Measurements from ENCODE around the gene ZBTB7A.

ZBTB7A gene

DNA sequence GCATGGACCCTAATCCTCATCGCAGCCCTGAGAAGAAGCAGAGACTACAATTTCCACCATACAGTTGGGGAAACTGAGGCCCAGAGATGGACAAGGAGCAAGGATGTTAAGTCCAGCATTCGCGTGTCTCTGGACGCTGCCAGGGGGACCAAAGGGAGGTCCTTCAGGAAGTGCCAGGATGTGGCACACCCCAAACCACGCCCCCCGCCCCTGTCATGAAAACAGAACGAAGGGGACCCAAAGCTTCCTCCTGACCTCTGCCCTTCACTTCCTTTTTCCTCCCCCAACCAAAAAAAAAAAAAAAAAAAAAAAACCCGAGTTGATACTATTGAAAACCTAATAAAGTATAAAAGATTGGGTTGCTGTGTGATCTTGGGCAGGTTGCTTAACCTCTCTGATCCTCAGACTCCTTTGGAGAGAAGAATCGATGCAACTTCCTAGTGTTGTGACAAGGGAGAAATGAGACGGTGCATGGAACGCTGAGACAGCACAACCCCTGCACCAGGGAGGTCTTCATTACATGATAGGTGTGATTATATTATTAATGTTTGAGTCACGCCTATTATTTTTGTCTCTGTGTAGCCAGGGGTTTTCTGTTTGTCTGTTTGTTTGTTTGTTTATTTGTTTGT is 2.7 kb upstream of the ZBTB7A start:
- in situ Hi-C loops (cut with MboI; ENCODE audit: low sequenced_read_pairs), result no loop called here

- in situ Hi-C loops (cut with MboI; ENCODE audit: low sequenced_read_pairs), result no loop called here
Measured at GRCh38 chr19:4068047-4068966, 1.6 kb upstream of the ZBTB7A start.

GRCh38 chr19:4067396-4068046 is 822 bp upstream of the ZBTB7A start:
- in situ Hi-C loops (cut with MboI; ENCODE audit: low sequenced_read_pairs), result no loop called here

GRCh38 chr19:4066176-4066606 is 508 bp downstream of the ZBTB7A start:
- in situ Hi-C loops (cut with MboI; ENCODE audit: low sequenced_read_pairs), result no loop called here

DNA sequence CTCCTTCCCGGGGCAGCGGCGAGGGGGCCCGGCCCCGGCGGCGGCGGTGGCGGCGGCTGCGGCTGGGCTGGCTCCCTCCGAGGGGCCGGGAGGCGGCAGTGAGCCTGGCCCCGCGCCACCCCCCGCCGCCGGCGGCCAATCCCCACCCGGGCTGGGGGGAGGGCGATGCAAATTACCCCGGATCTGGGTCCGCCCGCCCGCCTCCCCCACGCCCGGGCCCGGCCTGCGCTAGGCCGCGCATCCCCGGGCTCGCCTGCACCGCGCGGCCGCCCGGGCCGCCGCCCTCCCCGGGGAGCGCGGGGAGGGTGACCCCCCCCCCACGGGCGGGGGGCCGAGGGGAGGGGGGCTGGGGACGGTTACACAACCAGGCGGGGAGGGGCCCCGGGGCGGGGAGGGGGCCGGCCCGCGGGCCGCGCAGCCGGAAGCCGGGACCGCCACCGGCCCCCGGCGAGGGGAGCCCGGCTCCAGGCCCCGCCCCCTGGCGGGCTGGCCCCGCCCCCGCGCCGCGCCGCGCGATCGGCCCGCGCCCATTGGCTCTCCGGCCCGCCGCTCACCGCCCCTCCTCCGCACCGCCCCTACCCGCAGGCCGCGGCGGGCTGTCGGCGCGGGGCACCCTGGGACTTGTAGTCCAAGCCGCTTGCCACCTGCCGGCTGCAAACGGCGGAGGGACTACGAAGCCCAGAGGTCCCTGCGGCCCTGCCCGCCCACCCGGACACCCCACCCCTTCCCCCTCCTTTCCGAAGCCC is 1.1 kb downstream of the ZBTB7A start:
- in situ Hi-C loops (cut with MboI; ENCODE audit: low sequenced_read_pairs), result no loop called here

DNA sequence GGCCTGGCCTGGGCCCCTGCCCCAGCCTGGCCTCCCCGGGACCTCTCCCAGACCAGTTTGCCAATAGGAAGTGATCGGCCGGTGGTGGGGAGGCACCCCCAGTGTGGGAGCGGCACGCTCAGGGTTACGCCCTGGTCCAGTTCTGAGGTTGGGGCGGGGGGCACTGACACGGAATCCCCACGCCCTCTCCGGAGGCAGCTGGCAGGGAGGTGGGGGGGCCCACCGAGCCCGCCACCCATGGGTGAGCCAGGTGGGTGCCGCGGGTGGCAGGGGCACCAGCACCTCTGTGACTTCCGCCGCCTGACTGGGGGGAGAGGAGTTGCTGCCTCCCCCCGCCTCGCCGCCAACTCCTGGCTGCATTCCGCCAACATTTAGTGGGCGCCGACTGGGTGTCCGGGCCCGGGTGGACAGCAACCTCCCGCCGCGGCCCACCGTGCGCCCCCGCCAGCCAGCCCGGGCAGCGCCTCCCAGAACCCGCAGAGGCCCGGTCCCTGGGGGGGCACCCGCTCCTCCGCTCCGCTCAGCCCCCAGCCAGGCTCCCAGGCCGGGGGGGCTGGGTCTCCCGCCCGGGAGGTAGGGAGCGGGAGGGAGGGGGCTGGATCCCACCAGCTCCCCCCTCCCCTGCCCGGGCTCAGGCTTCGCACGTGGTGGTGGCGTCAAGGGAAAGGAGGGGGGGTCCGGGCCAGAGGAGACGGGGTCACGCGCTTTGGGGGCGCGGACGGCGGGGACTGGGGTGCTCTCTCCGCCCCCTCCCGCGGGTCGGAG is 2.0 kb downstream of the ZBTB7A start:
- in situ Hi-C loops (cut with MboI; ENCODE audit: low sequenced_read_pairs), result no loop called here

- in situ Hi-C loops (cut with MboI; ENCODE audit: low sequenced_read_pairs), result no loop called here
Measured at GRCh38 chr19:4064149-4064495, 2.6 kb downstream of the ZBTB7A start.

DNA sequence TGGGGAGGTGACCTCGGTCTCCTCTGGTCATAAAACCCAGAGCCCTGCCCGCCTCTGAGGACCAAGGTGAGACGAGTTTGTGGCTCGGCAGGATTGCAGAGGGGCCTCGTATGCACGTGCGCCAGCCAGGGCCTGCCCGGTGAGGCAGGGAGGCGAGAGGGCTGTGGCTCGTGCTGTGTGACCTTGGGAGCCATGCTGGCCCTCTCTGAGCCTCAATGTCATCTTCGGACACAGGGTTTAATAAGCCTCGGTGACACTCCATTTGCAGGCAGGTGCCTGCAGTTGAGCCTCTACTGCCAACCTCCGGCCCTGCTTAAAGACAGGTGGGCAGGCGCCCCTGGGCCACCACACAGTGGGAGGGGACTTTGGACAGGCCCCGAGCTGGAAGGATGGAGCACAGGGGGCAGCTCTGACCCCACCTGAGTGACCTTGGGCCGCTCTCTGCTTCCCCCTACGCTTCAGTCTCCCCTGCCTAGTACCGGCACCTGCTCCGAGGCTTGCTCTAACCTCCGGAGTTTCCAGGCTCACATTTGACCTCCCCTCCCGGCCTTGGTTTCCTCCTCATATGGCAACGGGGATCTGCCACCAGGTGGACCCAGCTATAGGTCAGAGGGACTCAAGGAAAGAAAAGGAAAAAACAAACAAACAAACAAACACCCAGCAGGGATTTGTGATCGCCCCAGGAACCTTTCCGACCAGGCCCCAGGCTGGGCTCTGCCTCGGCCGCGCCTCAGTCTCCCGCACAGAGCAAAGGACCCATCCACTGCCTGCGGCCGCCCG is 3.1 kb downstream of the ZBTB7A start:
- in situ Hi-C loops (cut with MboI; ENCODE audit: low sequenced_read_pairs), result no loop called here

- in situ Hi-C loops (cut with MboI; ENCODE audit: low sequenced_read_pairs), result no loop called here
Measured at GRCh38 chr19:4062419-4063368, 4.0 kb downstream of the ZBTB7A start.

DNA sequence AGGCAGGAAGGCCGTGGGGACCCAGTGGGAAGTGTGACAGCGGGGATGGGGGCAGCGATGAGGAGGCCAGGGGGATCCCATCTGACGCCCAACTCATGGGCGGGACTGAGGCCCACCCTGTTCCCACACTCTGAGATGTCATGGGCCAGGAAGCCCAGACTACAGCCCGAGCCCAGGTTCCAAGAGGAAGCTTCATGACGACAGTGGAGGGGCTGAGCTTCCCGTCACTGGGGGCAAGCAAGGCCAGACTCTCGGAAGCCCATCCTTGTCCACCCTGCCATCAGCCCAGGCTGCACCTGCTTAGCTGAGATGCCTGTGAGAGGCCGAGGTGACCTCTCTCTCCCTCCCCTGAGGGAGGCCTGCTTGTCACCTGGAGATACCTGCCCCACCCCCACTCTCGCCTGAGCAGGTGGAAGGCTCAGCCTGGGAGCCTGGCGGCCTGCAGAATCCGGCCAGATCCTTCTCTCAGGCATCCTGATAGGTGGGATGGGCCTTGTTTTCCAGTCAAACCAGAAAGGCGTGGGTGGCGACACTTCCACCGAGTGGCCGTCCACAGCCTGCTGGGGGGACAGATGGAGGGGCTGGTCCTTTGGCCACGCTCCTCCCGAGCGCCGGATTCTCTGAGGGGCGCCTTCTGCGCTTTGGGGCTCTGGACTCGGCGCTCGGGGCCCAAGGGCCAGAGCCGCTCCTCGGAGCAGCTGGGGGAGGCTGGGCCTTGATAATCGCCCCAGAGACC is 4.8 kb downstream of the ZBTB7A start:
- in situ Hi-C loops (cut with MboI; ENCODE audit: low sequenced_read_pairs), result no loop called here

DNA sequence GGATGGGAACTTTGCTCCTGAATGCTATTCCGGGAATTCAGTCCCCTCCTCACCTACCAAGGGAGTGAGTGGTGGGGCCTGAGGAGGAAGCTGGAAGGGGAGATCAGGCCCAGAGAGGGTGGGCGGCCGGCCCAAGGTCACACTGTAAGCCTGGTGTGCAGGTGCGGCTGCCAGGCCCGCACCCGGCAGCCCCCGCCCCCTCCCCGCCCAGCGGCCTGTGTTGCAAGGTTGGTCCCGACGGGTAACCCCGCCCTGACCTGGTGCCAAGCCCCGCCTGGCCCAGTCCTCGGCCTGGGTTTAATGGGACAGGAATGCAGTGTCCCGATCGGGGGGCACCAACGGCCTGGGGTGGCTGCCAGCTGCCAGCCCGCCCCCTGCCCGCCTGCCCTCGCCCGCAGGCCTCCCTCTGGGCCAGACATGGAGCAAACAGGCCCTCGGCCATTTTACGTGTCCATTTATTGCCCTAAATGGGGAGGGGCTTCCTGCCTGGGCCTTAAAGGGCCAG is 5.5 kb downstream of the ZBTB7A start:
- in situ Hi-C loops (cut with MboI; ENCODE audit: low sequenced_read_pairs), result no loop called here

GRCh38 chr19:4060621-4061177 is 6.0 kb downstream of the ZBTB7A start:
- in situ Hi-C loops (cut with MboI; ENCODE audit: low sequenced_read_pairs), result no loop called here

DNA sequence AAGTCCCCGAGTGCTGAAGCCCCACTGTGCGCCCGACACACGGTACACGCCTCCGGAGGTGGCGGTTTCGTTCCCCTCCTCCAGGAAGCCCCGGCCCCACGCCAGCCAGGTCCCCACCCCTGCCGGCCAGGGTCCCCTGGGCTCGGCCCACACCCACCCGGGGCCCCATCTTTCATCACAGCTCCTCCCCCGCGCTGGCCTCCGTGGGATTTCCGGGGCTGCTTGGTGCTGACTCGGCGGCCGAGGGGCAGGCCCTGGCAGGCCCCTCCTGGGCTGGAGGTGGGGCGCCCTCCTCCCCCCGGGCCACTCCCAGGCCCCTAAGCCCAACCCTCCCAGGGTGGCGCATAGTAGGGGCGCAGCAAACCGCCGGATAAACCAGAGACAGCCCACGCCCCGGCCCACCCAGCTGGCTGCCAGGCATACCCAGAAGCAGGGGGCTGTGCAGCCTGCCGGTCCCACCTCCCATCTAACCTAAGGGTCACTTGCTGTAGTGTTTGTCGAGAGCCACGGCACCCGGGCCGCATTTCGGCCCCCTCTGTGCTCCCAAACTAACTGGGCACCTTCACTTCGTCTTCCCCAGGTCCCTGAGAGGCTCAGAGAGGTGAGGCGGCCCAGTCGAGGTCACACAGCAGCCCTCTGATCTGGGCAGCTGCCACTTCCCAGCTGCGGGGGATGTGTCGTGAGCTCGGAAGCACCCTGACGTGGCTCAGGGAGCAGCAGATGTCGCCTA is 6.6 kb downstream of the ZBTB7A start:
- in situ Hi-C loops (cut with MboI; ENCODE audit: low sequenced_read_pairs), result no loop called here

DNA sequence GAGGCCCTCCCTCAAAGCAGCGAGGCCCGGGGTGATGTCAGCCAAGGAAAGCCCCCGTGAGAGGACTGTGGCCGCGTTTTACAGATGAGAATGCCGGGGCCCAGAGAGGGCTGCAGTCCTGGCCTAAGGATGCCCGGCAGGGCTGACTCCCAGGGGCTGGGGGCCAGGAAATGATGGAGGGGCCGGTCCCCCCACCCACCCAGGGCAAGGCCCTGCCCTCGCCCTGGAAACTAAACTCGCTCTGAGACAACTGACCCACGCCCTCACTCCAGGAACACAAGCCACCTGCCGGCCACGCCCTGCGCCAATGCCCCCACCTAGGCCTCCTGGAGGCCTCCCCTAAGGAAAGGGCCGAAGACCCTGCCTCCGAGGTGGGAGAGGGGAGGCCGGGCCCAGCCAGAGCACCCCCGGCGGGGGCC is 7.2 kb downstream of the ZBTB7A start:
- in situ Hi-C loops (cut with MboI; ENCODE audit: low sequenced_read_pairs), result no loop called here

DNA sequence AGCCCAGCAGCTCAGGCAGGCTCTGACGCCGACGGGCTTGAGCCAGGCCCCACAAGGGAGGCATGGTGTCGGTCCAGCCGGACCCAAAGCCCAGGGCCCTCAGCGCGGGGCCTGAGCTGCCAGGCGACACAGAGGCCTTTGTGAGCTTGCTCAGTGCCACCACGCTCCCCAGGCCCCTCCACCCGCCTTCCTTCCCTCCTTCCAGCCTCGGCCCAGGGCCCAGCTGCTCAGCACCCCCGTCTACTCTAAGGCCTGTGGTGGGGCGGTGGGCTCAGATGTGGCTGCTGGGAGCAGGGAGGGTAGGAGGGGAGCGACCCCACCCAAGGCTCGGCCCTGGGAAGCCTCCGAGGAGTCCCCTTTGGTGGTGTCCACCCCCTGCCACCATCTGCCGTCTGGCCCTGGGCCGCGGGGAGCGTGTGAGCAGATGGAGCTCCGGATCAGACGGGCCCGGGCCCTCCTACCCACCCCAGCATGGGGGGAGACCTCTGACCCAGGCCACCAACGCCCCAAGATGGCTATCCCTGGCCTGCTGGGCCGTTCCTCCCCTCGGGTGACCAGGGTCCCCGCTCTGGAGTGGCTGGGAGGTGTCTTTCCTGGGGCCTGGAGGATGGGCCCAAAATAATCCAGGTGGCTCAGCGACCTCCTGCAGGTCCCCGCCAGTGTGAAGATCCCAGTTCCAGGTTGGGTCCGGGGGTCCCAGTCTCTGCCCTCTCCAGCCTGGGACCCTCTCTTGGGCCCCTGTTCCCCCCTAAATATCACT is 7.8 kb downstream of the ZBTB7A start:
- in situ Hi-C loops (cut with MboI; ENCODE audit: low sequenced_read_pairs), result no loop called here

Data from hTERT RPE-1 (cell line).